Esophagus muscularis mucosa (tissue), 4 donors: ENCODE results near the gene TRPM3.

ENCODE experiments used
- CTCF ChIP-seq, 3 experiments: fragments of 200-600 bp in 2 of 3; fragments of 450-650 bp in 1 of 3; sonication (generic) in 2 of 3; IDR thresholded peaks; one replicate each; pipeline ENCODE4 v1.5.1; 2017 to 2019; ENCODE audit warnings: antibody characterized with exemption in 3 of 3, mild to moderate bottlenecking in 2 of 3, moderate library complexity in 1 of 3
- EP300 ChIP-seq: sonication (generic); formaldehyde crosslinking; IDR thresholded peaks from one replicate; pipeline ENCODE4 v1.6.1; 2017; ENCODE audit warnings: antibody characterized with exemption
- POLR2A ChIP-seq: fragments of 450-650 bp; IDR thresholded peaks from one replicate; pipeline ENCODE4 v1.6.1; 2017; ENCODE audit warnings: antibody characterized with exemption, moderate library complexity, mild to moderate bottlenecking, low read depth
- POLR2AphosphoS5 ChIP-seq, 2 donors: sonication (generic); formaldehyde crosslinking; IDR thresholded peaks; one replicate each; pipeline ENCODE4 v1.6.1; 2017; ENCODE audit warnings: antibody characterized with exemption in 2 of 2

GRCh38 chr9:70852711-70853240, 268.6 kb downstream of the TRPM3 start:
- TF ChIP-seq CTCF (IDR thresholded peaks at IDR 0.05) (no peak), POLR2AphosphoS5 (IDR thresholded peaks at IDR 0.05) (no peak), EP300 (no peak), POLR2A (no peak)
